Motor neuron (in vitro differentiated cells): ENCODE results near the gene MYOF. TPM values are rescaled to one million over a fixed set of nuclear protein-coding genes. Genes with fewer than 3 reads are reported as not detected.
"Not testable (repeated sequence)": the region's sequence is repeated elsewhere in the genome, so short reads cannot be mapped to it uniquely, and the experiment has no call there.

Experiments used
- ATAC-seq, 8 experiments: fragments of 200-7000 bp; cut with Tn5 transposase; replicated peaks in 6 of 8; 2 replicates each; pipeline ENCODE4 v1.8.0; 2021; ENCODE audit warnings: mild to moderate bottlenecking in 8 of 8, moderate library complexity in 8 of 8
- H3K27ac ChIP-seq, 2 donors: fragments of 250-450 bp; sonication (Bioruptor Pico); 2 replicates each; pipeline ENCODE4 v1.9.0; 2021; ENCODE audit warnings: antibody characterized with exemption in 2 of 2, mild to moderate bottlenecking in 2 of 2, moderate library complexity in 1 of 2
- H3K4me1 ChIP-seq, 2 donors: fragments of 250-450 bp; sonication (Bioruptor Pico); replicated peaks in 1 of 2; 2 replicates each; pipeline ENCODE4 v1.6.1; 2021; ENCODE audit warnings: antibody characterized with exemption in 2 of 2, mild to moderate bottlenecking in 2 of 2, moderate library complexity in 1 of 2
- H3K4me3 ChIP-seq, 5 donors: fragments of 250-450 bp; sonication (Bioruptor Pico); 2 replicates each; pipeline ENCODE4 v1.9.0; 2021; ENCODE audit warnings: antibody characterized with exemption in 5 of 5, mild to moderate bottlenecking in 5 of 5, moderate library complexity in 4 of 5
- WGBS, 10 experiments: fragments of 450-650 bp; shearing (Covaris generic); methylation state at CpG; one replicate each; pipeline ENCODE4 v1.0.0; 2022; 5-methylcytosine and 5-hydroxymethylcytosine counted together
- in situ Hi-C, 9 experiments: fragments of 400-800 bp; cut with MboI; loops; one replicate each; pipeline ENCODE4 v1.15.0; 2021; ENCODE audit warnings: low sequenced_read_pairs in 9 of 9, low pct_unique_long_range_greater_than_20kb in 2 of 9; ENCODE audit not compliant: unreplicated experiment in 9 of 9
- total RNA-seq, 8 experiments: library from RNA; unstranded; fragments of 300-600 nt; gene quantifications; 2 replicates each; pipeline versions ENCODE4 v1.2.3 to v1.2.4, GENCODE V29; 2022

MYOF gene
- total RNA-seq, 8 experiments from 2014 or later, result 0.29 to 258 (median 13.7) TPM

DNA sequence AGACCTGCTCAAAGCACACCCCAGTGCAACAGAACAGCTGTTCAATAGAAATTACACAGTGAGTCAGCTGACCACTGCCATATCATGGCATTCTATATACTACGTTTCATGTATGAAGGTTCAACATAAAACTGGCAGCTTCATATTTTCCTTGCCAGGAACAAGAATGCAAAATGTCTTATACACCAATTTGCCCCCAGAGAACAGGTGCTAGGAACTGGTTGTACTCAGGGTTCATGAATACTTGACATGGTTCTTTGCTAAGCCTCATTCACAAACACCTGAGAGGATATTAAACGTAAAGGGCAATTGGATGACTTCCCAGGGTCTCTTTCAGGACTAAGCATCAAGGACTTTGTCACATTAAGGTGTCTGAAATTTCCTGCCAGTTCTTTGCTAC is 6.9 kb downstream of the MYOF start:
- WGBS, 10 experiments, result 33 to 100% (median 83%) methylated on average over 1 to 2 of the region's 2 CpGs; no CpG with 5 or more reads in 4 of the 10 experiments
- Histone ChIP-seq H3K27ac (no peak overlapping the region), H3K4me3 (no peak overlapping the region), H3K4me1 (peaks cover 0 to 5% of the 10 kb centered on the region in 2 donors)
- in situ Hi-C loops, result loop anchor here in 3 of 9 experiments (25.0 kb wide), 2 partner anchors 88 to 388 kb away; no protein-coding TSS in a partner anchor
- no peak for ATAC-seq

- Histone ChIP-seq H3K4me3 (no peak overlapping the region), H3K4me1 (peaks cover 0 to 5% of the 10 kb centered on the region in 2 donors), H3K27ac (no peak overlapping the region)
- WGBS, 10 experiments, result 50 to 100% (median 67%) methylated on average over 2 to 7 of the region's 7 CpGs
- no peak for ATAC-seq
- in situ Hi-C loops, result no loop called here
Measured at GRCh38 chr10:93473804-93474472, 8.2 kb downstream of the MYOF start.

DNA sequence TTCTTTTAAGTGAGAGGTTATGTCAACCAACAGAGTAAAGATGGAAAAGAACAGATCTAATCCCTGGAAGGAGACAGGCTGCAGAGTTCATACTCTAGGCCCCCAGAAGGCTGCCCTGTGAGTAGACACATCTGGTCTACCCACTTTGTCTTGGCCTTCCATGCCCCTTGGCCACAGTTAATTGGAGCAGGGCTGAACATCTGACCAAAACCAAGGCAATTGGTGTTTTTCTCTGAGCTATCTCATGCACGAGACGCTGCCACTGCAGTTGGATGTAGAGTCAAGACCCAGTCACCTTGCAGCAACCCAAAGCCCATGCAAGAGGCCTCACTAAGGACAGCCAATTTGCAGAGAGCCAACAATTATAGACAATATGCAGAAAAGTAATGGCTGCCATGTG is 9.0 kb downstream of the MYOF start:
- no peak for ATAC-seq
- H3K4me3 ChIP-seq, result no peak overlapping the region
- in situ Hi-C loops, result no loop called here
- 100% methylated on average over 2 of the region's 2 CpGs; no CpG with 5 or more reads in 9 of the 10 experiments for WGBS, 10 experiments
- H3K4me1 ChIP-seq, result peaks cover 0 to 5% of the 10 kb centered on the region in 2 donors
- no peak overlapping the region for H3K27ac ChIP-seq

- peak in 7 of 8 experiments; percentile 19 to 90 (median 71) for ATAC-seq
- WGBS, 10 experiments, result 0 to 93% (median 87%) methylated on average over 1 to 5 of the region's 5 CpGs; no CpG with 5 or more reads in 1 of the 10 experiments
- in situ Hi-C loops, result no loop called here
- H3K4me3 ChIP-seq, result no peak overlapping the region
- no peak overlapping the region for H3K27ac ChIP-seq
- H3K4me1 ChIP-seq, result peaks cover 0 to 5% of the 10 kb centered on the region in 2 donors
Measured at GRCh38 chr10:93471110-93471651, 11.0 kb downstream of the MYOF start.

DNA sequence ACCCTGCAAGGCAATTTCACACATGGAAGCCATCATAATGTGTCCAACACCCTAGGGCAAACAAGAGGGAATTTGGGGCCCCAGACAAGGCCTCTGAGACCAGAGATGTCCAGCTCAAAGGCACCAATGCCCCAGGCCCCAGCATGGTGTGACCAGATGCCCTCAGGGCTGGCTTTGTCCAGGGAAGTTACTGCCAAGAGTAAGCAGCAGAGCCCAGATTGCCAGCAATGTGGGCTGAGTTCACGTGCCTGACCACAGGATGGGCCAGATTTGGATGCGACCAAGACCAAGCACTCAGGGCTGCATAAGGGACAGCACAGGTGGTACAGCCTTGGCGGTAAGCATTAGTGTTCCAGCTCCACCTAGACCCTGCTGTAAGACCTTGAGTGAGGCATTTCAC is 12.7 kb downstream of the MYOF start:
- in situ Hi-C loops, result no loop called here
- Histone ChIP-seq H3K27ac (no peak overlapping the region), H3K4me3 (no peak overlapping the region), H3K4me1 (peaks cover 0 to 5% of the 10 kb centered on the region in 2 donors)
- no peak for ATAC-seq
- WGBS, 10 experiments, result 56 to 100% (median 100%) methylated on average over 1 to 2 of the region's 3 CpGs; no CpG with 5 or more reads in 6 of the 10 experiments

DNA sequence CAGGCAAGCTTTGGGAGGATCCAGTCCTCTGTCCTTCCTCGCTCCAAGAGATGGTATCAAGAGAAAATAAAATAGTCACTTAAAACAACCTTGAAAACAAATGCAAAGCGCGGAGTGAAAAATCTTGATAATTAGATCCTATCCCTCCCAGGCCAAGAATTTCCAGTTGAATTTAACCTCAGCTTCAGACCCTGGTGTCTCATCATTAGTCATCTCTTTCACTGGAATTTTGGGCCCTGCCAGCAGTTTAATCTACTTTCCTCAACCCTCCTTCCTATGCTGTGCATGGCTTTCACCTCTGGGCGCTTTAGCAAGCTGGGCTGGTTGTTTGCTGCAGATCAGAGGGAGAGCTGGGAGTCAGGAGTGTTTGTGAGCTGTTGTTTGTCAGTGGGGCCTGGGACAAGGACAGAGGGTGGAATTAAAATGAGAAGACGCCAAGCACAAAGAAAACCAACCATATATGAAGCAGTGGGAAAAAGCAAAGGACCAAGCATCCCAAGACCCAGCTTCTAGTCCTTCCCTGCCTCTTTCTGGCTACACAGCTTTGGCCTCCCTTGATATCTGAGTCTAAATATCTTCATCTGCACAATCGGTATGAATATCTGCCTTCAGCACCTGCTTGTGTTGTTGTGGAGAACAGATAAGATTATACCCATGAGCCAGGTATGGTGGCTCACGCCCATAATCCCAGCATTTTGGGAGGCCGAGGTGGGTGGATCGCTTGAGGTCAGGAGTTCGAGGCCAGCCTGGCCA is 13.5 kb downstream of the MYOF start:
- 0 to 100% (median 73%) methylated on average over 1 to 9 of the region's 10 CpGs for WGBS, 10 experiments
- ATAC-seq, result peak in 2 of 8 experiments; percentile 6 to 14
- H3K4me1 ChIP-seq, result peaks cover 0 to 3% of the 10 kb centered on the region in 2 donors
- no peak overlapping the region for H3K4me3 ChIP-seq
- in situ Hi-C loops, result no loop called here
- H3K27ac ChIP-seq, result no peak overlapping the region

DNA sequence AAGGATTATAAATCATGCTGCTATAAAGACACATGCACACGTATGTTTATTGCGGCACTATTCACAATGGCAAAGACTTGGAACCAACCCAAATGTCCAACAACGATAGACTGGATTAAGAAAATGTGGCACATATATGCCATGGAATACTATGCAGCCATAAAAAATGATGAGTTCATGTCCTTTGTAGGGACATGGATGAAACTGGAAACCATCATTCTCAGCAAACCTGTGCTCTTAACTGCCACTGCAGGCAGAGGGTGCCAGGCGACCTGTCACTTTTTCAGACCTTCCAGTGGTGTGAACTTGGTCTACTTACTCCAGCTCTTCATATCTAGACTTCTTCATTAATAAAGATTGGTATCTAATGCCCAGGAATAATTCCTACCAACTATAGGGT is 14.5 kb downstream of the MYOF start:
- H3K4me1 ChIP-seq, H3K27ac ChIP-seq, H3K4me3 ChIP-seq, in situ Hi-C loops, ATAC-seq: not testable (repeated sequence)
- WGBS, 10 experiments, result 80 to 100% (median 84%) methylated on average over 1 of the region's 4 CpGs; no CpG with 5 or more reads in 6 of the 10 experiments

DNA sequence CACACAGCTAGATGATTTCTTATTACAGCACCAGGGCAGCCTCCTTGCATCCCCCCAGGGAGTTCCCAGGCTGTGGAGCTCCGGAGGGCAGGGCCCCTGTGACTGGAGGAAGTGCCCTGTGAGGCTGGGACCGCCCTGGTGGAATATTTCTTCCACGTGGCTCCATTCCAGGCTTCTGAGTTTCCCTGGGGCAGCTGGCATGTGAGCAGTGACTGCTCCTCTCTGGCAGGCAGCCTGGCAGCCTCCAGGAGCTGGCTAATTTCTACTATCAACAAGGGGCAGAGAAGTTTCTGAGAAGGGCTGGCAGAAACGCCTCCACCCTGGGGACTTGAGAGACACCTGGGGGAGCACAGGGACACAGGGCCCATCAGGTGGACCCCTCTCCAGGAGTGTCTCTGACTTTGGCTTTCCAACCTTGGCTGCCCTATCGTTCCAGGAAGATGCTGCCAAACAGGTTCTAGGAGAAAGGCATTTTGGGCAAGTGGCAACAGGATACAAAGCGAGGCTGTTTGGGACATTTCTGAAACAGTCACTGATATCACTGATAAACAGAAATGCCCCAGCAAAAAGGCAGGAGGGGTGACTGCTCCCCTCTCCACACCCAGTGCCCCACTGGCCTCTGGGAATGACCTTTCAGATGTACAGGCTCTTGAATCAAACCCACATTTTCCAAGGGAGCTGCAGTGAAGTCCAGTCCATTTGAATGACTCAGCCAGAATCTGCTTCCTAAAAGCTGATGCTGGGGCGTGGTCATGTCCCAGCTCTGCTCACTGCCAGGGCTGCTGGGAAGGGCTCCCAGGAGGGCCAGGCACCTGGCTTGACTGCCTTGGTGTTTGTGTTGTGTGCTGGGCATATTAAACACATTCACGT is 16.1 kb downstream of the MYOF start:
- no peaks in the 10 kb centered on the region for H3K4me1 ChIP-seq
- WGBS, 10 experiments, result 0 to 100% (median 86%) methylated on average over 1 to 4 of the region's 8 CpGs; no CpG with 5 or more reads in 4 of the 10 experiments
- peak in 7 of 8 experiments; percentile 35 to 85 (median 57) for ATAC-seq
- no peak overlapping the region for H3K4me3 ChIP-seq
- no peak overlapping the region for H3K27ac ChIP-seq
- in situ Hi-C loops, result no loop called here

GRCh38 chr10:93464776-93465388 is 17.3 kb downstream of the MYOF start:
- WGBS, 10 experiments, result 45 to 100% (median 94%) methylated on average over 2 to 5 of the region's 5 CpGs; no CpG with 5 or more reads in 1 of the 10 experiments
- no peaks in the 10 kb centered on the region for H3K4me1 ChIP-seq
- H3K4me3 ChIP-seq, result no peak overlapping the region
- no peak overlapping the region for H3K27ac ChIP-seq
- no peak for ATAC-seq
- in situ Hi-C loops, result no loop called here

DNA sequence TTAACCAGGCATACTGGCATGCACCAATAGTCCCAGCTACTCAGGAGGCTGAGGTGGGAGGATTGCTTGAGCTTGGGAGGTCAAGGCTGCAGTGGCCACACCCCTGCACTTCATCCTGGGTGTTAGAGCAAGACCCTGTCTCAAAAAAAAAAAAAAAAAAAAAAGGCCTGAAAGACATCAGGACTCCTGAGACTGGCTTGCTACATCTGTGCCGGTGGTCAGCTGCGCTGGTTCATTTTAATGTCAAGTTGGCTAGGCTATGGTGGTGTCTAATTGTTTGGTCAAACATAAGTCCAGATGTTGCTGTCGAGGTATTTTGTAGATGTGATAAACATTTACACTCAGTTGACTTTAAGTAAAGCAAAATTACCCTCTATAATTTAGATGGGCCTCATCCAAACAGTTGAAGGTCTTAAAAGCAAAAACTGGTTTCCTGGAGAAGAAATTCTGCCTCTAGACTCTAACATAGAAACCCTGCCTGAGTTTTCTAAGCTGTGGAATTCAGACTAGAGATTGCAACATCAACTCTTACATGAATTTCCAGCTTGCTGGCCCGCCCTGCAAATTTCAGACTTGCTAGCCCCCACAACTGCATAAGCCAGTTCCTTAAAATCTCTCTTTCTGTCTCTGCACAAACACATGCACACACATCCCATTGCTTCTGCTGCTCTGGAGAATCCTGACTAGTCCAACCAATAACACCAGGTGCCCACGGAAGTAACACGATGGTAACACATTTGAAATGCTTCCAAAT is 18.2 kb downstream of the MYOF start:
- H3K4me3 ChIP-seq, result no peak overlapping the region

GRCh38 chr10:93462881-93463280 is 19.3 kb downstream of the MYOF start:
- H3K4me1 ChIP-seq, result peaks cover 0 to 3% of the 10 kb centered on the region in 2 donors

More for the DNA sequence above, 18.2 kb downstream of the MYOF start:
- ATAC-seq, result peak in 4 of 8 experiments; percentile 8 to 25 (median 14)
- WGBS, 10 experiments, result 0 to 97% (median 83%) methylated on average over 1 to 6 of the region's 6 CpGs; no CpG with 5 or more reads in 1 of the 10 experiments
- H3K27ac ChIP-seq, result no peak overlapping the region
- in situ Hi-C loops, result no loop called here
- H3K4me1 ChIP-seq, result peaks cover 0 to 2% of the 10 kb centered on the region in 2 donors

More at GRCh38 chr10:93462881-93463280, 19.3 kb downstream of the MYOF start:
- in situ Hi-C loops, result no loop called here
- Histone ChIP-seq H3K27ac (no peak overlapping the region), H3K4me3 (no peak overlapping the region)
- WGBS, 10 experiments, result 25 to 100% (median 80%) methylated on average over 1 to 9 of the region's 9 CpGs
- no peak for ATAC-seq
